Activated naive CD8-positive, alpha-beta T cell treated with anti-CD3 and anti-CD28 coated beads, Interleukin-2, amount 50 U/mL, for 16 hours (primary cell): ENCODE results near the gene PRRT4.
A peak's percentile ranks its signal among the peaks of the same experiment; 100 is the strongest.

ENCODE experiments used
- DNase-seq: peaks from one replicate; pipeline ENCODE4 v3.0.0-alpha.2; 2020; ENCODE audit warnings: low read depth, low spot score

The PRRT4 gene

DNA sequence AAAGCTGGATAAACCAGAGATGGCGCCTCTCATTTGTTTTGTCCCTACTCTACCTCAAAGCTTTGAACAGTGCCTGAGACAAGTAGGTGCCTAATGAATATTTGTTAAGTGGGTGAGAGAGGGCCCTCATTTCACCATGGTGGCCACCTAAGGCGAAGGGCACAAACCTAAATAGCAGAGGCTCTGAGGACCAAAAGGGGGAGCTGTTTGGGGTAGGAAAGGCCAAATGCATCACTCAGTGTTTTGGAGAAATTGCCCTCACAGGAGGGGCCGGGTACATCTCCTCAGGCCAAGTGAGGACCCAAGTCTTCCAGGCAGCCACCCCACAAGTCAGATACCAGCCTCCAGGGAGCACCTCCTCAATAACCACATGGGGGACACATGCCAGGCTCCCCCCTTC lies 34.3 kb upstream of the PRRT4 start:
- no peak for DNase-seq

DNA sequence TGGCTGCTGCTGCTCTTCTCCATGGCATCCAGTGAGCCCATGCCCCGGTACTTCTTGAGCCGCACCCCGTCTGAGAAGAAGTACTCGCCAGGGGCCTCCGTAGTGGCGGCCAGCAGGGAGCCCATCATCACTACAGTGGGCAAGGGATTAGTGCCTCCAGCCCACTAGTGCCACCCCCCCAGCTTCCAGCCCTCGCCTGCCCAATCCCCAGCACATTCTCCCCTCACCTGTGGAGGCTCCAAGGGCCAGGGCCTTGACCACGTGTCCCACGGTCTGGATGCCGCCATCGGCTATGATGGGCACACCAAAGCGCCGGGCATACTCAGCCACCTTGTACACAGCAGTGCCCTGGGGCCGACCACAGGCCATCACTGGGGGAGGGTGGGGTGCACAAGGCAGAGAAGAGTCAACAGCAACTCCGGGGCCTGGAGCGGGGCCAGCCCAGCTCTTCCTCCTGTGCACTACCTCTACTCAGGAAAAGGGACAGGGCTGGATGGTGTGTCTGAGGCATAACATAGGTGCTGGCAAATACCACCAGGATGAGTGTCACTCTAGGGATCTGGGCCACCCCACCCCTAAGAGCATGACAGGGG lies 33.5 kb upstream of the PRRT4 start:
- DNase-seq, result no peak

DNA sequence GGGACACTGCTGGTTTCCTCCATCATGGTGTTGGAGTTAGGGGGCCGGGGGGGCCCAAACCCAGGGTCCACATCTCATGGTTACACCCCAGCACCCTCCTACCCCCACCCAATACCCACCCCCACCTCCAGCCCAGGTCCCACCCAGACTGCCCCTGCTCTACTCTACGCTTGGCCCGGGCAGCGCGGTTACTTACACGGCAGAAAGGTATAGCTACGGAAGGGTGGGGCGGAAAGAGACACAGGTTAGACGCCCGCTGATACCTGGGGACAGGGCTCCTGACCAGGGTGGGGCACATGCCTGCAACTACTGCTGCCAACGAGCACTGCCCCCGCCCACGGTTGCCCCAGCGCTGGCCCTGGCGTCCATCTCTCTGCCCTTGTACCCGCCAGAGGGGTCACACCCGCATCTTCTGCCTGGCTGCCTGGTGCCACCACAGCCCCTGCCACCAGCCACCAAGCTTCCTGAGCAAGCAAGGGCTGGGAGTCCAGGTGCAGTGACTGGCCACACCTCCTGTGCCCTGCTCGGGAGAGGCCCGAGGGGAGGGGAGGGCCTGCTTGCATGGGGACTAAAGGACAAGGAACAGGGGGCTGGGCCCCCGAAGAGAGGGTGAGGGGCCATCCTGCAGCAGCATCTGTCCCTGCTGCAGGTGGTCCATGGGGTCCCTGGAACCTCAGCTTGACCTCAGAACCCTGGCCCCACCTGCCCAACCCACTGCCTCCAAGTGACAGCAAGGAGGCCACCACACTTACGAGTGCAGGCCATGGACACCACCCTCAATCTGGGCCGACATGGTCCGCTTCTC lies 32.2 kb upstream of the PRRT4 start:
- no peak for DNase-seq

DNA sequence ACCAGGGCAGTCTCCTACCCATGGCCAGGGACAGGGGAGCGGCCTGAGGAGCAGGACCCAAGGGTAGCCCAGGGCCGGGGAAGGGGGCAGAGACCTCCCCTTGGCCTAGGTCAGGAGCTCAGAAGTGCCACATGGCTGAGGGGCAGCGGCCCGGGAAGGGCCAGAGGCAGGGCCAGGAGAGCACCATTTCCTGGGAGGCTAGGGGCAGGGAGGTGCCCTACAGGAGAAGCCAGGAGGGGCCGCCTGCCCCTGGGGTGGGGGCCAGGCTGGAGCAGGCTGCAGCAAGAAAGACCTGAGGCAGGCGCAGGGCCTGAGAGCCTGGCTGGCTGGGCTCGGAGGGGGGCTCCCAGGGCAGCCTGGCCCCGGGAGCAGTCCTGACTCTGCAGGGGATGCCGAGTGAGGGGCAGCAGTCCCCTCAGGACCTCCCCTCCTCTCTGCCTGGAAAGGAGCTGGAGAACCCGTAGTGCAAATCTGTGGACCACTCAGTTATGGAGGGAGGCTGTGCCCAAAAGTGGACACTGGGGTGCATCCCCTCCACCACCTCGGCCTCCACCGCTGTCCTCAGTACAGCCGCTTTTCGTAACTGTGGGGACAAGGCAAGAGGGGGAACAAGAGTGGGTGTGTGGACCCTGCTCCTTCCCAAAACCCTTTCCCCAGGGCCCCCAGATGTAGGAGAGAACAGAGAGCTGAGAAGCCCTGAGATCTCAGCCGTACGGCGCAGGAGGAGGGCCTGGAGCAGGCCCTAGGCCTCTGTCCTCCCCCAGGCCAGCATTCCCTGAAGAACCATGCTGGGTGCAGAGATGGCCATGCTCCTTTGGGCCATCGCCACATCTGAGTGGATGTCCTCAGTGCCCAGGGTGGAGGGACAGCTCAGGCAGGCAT lies 31.2 kb upstream of the PRRT4 start:
- DNase-seq, result no peak

DNA sequence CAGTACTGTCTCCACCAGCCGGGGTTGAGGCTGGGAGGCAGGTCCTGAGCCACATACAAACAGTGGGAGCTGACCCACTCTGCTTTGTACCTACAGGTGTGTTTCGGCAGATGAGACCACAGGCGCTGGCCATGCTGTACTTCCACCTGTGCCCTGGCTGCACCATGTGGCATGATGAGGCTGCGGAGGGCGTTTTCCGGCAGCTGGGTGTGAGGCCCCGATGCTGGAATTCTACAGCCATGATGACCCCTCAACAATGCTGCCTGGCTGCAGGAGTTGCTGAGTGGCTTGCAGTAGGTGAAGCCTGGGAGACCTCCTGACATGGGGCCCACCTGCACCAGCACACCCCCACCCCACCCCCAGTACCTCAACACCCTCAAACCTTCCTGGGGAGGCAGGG lies 30.3 kb upstream of the PRRT4 start:
- DNase-seq, result no peak

DNA sequence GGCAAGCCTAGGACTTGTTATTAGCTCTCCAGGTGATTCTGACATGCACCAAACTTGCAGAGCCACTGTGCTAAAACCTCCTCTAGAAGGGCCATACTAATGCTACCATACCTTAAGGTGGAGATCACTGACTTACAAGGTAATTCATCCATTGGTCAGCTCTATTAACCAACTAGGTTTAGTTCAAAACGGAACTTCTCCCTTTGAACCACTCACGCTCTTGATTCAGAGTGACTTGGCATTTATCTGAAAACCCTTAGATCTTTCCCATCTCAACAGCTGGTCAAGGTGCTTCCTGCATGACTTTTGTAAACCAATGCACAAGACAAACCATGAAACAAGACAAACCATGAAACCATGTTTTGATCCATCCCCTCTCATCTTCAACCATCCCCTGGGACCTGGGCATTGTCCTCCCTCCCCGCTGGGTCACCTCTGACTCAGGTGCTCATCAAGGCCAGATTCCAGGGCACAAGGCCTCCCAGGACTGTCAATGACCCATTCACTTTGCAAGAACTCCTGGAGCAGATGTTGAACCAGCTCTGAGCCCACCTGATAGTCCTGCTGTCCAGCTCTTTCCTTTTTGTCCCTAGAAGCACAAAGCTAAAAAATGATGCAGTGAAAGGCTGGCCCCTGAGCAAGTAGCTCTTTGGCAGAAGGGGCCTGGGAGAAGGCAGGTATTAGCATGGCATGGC lies 29.5 kb upstream of the PRRT4 start:
- no peak for DNase-seq

DNA sequence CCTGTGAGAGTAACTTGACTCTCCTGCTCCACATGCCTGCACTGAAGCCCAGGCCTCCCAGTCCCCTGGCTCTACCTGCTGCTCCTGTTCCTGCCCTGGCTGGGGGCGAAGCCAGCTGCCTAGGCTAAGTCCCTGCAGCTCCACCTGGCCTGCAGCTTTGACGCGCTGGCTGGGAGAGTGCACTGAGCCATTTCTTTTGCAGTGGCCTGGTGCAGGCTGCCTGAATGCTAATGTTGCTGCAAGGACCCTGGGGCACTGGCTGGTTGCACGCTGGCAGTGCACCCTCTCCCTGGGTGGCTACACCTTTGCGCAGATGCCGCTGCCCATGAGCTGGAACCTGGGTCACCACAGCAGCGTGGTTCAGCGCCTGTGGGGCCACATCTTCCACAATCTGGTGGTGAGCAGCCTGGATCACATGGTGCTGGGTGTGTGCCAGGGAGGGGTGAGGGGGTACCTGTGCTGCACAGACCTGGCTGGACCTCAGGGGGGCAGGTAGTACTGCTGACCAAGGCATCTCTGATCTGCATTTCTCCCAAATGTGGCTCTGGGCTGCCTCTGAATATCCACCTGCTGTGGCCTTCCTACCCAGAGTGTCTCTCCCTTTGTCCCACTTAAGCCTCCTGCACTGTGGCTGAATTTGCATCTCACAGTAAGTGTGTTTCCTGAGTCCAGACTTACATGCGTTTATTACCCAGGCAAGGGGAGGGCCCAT lies 28.3 kb upstream of the PRRT4 start:
- DNase-seq, result no peak

DNA sequence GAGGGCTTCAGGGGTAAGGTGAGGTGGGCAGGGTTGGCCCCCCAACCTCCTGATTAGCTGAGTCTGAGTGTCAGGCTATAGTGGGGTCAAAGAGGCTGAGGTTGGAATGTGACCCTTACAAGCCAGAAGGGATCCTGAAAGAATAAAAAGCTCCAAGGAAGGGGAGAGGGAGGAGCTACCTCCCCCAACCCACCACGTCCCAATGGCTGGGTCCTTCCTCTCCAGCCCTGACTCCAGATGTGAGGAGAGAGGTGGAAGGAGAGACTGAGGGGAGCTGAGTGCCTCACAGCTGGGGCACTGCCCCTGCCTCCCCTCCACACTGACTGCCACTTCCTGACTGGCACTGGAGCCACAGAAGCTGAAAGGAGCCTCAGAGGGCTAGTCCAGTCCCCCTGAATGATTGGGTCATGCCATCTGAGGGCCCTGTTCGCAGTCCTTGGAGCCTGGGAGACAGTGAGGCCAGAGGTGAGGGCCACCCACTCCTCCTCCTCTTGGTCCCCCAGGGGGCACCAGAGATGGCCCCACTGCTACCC lies 27.7 kb upstream of the PRRT4 start:
- no peak for DNase-seq

DNA sequence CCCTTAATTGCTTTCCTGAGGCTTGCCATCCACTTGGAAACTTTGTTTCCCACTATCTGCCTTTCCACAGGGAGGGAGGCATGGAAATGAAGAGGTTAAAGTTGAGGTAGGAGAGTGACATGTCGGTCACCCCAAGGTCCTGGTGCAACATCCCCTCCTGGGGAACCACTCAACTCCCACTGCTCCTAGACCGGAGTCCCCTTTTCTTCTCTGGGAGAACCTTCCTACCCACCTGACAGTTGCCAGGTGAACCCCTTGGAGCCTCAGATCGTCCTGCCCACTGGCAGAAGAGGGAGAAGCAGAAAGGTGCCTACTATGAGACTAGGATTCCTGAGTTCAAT lies 26.6 kb upstream of the PRRT4 start:
- no peak for DNase-seq

DNA sequence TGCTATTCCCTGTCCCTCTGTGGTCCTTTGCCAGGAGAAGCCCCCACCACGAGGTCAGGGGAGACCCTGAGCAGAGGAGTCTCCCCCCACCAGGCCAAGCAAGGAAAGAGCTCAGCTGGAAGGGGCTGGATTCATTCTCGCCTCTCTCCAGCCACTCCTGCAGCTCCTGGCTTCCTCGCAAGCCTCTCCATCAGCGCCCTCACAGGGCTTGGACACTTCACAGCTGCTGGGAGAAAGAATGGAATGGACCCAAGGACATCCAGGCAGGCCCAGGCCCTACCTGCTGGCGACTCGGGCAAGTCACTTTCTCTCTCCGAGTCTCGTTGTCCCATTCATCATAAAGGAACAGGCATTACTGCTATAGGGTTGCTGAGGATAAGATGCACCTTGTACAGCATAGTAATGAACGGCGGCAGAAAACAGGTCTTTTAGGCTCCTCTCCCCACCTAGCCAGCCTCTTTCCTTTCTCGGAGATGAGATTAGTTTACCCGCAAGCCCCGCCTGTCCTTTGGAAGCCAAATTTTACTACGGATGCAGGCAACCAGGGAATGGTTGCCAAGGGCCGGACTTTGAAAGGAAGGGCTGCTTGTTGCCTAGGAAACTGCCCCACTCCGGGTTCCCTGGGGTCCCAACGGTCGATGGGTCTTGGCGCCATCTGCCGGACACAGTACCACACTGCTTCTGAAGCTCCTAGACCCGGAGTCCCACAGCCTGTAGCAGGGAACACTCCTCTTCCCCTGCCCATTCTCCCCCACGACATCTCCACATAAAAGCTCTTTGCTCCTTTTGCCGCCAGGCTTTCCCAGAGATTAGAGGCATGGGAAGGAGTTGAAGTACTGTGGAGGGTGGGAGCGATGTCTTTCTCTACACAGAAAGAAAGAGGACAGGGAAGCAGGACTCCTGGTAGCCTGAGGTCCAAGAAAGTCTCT lies 26.0 kb upstream of the PRRT4 start:
- peak; percentile 56 for DNase-seq

DNA sequence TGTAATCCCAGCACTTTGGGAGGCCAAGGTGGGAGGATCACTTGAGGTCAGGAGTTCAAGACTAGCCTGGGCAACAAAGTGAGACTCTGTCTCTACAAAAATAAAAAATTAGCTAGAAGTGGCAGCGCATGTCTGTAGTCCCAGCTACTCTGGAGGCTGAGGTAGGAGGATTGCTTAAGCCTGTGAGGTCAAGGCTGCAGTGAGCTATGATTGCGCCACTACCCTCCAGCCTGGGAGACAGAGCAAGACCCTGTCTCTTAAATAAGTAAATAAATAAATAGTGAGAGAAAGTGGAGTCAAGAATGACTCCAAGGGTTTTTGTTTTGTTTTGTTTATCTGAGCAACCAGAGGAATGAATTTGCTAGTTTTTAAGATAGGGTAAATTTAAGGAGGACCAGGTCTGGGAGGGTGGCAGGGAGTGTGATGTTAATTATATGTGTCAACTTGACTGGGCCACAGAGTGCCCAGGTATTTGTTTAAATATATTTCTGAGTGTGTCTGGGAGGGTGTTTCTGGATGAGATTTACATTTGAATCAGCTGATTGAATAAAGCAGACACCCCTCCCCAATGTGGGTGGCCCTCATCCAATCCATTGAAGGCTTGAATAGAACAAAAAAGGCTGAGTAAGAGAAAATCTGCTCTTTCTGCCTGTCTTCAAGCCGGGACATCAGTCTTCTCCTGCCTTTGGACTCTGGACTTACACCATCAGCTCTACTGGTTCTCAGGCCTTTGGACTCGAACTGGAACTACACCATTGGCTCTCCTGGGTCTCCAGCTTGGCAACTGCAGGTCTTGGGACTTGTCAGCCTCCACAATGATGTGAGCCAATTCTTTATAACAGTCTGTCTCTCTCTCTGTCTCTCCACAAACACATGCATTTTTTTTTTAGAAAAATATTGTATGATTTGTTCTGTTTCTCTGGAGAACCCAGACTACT lies 24.8 kb upstream of the PRRT4 start:
- no peak for DNase-seq

DNA sequence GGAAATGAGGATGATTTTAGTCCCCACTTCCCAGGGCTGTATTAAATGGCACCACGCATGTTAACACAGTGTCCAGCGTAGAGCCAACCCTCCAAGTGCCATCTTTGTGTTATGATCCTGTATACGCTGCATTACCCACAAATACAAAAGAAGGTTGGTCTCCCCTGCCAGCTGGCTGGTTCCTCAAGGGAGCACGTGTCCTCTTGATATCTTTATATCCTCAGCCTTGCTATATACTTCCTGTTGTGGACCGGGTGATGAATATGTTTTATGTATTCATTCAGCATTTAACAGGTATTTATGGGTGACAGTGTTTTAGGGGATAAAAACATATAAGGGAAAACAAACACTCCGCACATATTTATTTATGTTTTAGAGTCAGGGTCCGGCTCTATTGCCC lies 23.2 kb upstream of the PRRT4 start:
- no peak for DNase-seq

DNA sequence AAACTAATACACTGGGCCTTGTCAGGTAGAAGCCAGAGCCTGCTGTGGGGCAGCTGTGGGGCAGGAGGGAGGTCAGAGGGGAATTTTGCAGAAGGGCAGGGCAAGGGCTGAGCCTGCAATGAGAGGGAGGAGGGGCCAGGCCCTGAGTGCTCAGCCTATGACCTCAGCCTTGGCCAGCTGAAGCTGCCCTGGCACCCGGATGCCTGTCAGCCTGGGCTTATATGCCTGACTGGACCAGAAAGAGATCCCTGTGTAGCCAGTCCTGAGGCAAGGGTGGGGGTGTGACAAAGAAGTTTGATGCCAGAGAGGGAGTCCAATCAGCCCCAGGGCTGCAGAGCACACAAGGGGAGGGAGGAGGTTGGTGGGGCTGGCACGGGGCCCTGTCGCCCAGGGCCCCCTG lies 22.3 kb upstream of the PRRT4 start:
- DNase-seq, result no peak

DNA sequence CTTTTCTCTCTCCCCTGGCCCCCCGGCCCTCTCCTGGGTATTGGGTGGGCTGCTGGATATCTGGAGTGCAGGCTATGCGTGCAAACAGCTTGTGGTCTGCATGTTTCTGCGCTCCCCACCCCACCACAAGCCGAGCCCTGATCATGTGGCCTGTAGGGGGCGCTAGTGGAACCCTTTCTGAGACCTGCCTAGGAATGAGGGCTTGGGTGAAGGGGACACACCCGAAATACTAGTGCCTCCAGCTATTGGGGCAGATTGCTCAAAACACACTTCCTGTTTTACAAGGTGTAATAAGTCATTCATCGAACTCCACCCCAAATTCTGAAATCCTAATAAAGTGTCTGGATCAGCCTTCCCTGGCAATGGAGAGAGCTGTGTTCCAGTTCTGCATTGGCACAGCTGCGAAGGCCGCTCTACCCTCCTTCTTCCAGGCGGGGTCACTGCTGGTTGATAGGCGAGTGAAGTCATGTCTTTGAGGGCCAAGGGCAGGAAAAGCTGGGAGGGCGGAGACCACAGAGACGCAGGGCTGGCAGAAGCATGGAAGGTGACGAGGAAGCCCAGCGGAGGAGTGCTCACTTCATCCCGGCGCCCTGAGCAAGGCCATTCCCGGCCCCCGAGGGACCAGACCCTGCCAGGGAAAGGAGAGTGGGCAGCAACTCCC lies 19.8 kb upstream of the PRRT4 start:
- no peak for DNase-seq

DNA sequence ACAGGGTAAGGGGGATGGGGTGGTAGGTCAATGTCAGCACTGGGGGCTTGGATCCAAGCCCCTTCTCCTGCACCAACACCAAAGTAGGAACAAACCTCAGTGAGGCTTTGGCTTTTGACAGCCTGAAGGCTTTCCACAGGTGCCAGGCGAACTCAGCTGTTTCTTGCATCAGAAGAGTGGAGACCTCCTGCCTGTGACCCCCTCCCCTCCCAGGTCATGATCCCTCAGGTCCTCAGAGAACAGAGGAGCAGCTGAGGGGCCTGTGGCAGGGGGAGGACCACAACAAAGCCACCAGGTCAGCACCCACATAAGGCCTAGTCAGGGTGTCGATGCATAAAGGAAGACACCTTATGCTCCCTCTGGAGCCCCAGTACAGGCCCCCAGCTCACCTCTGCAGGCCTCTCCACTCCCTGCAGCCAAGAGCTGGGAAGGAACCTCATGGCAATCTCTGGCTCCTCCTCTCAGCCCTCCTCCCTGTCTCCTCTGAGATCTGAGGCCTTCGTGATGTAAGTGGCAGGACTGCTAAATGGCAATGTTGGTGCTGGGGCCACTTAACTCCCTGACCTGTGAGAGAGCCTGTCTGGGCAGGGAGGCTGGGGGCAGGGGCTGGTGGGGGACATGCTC lies 19.1 kb upstream of the PRRT4 start:
- DNase-seq, result no peak

DNA sequence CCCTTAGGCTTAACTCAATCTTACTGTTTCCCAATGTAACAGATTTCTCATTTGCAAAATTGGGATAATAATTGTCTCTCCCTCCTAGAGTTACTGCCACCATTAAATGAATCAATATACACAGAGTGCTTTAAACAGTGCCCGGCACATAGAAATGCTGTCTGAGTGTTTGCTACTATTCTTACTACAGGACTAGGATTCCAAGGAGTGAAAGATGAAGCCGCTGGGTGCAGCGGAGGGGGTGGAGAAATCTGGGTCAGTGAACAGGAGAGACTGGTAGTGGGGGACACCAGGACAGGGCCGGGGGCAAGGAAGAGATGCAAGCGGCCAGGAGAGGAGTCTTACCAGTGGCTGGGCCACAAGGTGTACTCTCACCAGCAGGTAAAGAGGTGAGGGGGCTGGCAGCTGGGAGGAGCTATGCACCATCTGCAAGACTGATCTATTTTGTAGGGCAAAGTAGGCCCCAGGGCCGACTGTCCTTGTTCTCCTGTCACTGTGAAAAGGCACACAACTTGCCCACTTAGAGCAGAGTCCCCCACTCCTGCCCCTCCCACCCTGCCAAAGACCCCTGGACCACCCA lies 18.5 kb upstream of the PRRT4 start:
- no peak for DNase-seq

DNA sequence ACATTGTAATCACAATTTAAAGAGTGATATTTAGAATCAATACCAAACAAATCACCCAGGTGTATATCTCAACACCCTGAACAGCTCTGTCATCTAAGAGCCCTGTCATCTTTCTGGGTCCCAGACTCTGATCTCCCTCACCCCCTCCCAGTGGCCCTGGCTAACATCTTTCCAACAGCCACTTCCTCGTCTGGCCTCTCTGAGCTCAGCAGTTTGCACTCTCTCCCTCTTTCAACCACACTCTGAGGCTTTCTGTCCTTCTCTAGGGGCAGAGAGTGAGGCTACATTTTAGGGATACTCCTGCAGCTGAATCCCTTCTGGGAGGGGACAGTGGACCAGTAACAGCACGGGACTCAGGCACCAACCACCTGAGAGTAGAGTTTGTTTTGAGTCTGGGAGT lies 17.1 kb upstream of the PRRT4 start:
- DNase-seq, result no peak

DNA sequence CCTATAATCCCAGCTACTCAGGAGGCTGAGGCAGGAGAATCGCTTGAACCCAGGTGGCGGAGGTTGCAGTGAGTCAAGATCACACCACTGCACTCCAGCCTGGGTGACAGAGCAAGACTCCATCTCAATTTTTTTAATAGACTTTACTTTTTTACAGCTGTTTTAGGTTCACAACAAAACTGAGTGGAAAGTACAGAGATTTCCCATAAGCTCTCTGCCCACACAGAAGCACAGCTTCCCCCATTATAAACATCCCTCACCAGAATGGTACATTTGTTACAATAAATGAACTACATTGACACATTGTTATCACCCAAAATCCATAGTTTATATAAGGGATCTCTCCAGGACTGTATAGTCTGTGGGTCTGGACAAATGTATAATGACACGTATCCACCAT lies 14.6 kb upstream of the PRRT4 start:
- DNase-seq, result no peak
